Sigmoid colon (tissue), 4 donors: ENCODE measurements around the gene TMLHE.

ENCODE experiments used
- EP300 ChIP-seq, 4 donors: sonication (generic); formaldehyde crosslinking; IDR thresholded peaks; one replicate each; pipeline ENCODE4 v1.6.1; 2017; ENCODE audit warnings: antibody characterized with exemption in 4 of 4
- POLR2A ChIP-seq, 2 donors: fragments of 450-650 bp; IDR thresholded peaks; one replicate each; pipeline ENCODE4 v1.6.1; 2016; ENCODE audit warnings: antibody characterized with exemption in 2 of 2, mild to moderate bottlenecking in 2 of 2, moderate library complexity in 2 of 2
- POLR2AphosphoS5 ChIP-seq, 4 donors: sonication (generic); formaldehyde crosslinking; IDR thresholded peaks; one replicate each; pipeline ENCODE4 v1.6.1; 2017; ENCODE audit warnings: antibody characterized with exemption in 4 of 4
- TF ChIP-seq, protein P1 (sequence below), 4 experiments: fragments of 450-650 bp in 3 of 4; fragments of 200-600 bp in 1 of 4; IDR thresholded peaks; one replicate each; pipeline ENCODE4 v1.5.1; 2016 to 2019; ENCODE audit warnings: antibody characterized with exemption in 4 of 4, mild to moderate bottlenecking in 3 of 4, moderate library complexity in 2 of 4

DNA sequence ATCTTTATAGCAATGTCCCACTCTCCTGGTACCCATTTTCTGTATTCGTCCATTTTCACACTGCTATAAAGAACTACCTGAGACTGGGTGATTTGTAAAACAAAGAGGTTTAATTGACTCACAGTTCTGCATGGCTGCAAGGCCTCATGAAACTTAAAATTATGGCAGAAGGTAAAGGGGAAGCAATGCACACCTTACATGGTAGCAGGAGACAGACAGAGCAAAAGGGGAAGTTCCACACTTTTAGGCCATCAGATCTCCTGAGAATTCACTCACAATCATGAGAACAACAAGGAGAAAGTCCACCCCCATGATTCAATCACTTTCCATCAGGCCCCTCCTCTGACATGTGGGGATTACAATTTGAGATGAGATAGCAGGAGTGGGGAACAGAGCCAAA lies 49.7 kb downstream of the TMLHE start:
- TF ChIP-seq, protein P1, sequence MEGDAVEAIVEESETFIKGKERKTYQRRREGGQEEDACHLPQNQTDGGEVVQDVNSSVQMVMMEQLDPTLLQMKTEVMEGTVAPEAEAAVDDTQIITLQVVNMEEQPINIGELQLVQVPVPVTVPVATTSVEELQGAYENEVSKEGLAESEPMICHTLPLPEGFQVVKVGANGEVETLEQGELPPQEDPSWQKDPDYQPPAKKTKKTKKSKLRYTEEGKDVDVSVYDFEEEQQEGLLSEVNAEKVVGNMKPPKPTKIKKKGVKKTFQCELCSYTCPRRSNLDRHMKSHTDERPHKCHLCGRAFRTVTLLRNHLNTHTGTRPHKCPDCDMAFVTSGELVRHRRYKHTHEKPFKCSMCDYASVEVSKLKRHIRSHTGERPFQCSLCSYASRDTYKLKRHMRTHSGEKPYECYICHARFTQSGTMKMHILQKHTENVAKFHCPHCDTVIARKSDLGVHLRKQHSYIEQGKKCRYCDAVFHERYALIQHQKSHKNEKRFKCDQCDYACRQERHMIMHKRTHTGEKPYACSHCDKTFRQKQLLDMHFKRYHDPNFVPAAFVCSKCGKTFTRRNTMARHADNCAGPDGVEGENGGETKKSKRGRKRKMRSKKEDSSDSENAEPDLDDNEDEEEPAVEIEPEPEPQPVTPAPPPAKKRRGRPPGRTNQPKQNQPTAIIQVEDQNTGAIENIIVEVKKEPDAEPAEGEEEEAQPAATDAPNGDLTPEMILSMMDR (IDR thresholded peaks at IDR 0.05) = no peak
- TF ChIP-seq POLR2A (IDR thresholded peaks at IDR 0.05) (no peak), EP300 (IDR thresholded peaks at IDR 0.05) (no peak), POLR2AphosphoS5 (IDR thresholded peaks at IDR 0.05) (no peak)
